Measurements from ENCODE around the gene FGF23.
A peak's percentile ranks its signal among the peaks of the same experiment; 100 is the strongest.
"Not testable (repeated sequence)": the region's sequence is repeated elsewhere in the genome, so short reads cannot be mapped to it uniquely, and the experiment has no call there.

Gene FGF23

GRCh38 chr12:4379405-4379804 is at the start of gene FGF23:
Gene FGF23, minus strand, starts transcription at chr12:4379712. Its CDS starts 130 bp downstream, at chr12:4379582.
- DNase-seq = no peak

- DNase-seq = no peak
Measured at GRCh38 chr12:4424422-4424821, 44.9 kb upstream of the FGF23 start.

- no peak for DNase-seq
Measured at GRCh38 chr12:4423528-4424195, 44.1 kb upstream of the FGF23 start.

- DNase-seq = no peak
Measured at GRCh38 chr12:4422985-4423384, 43.5 kb upstream of the FGF23 start.

- DNase-seq = no peak
Measured at GRCh38 chr12:4421590-4422031, 42.1 kb upstream of the FGF23 start.

GRCh38 chr12:4420138-4420670 is 40.7 kb upstream of the FGF23 start:
- DNase-seq = no peak

- no peak for DNase-seq
Measured at GRCh38 chr12:4418913-4419312, 39.4 kb upstream of the FGF23 start.

GRCh38 chr12:4417936-4418335 is 38.4 kb upstream of the FGF23 start:
- DNase-seq = no peak

GRCh38 chr12:4417455-4417854 is 37.9 kb upstream of the FGF23 start:
- DNase-seq = no peak

GRCh38 chr12:4416276-4416675 is 36.8 kb upstream of the FGF23 start:
- DNase-seq = no peak

GRCh38 chr12:4412465-4412864 is 33.0 kb upstream of the FGF23 start:
- DNase-seq = no peak

- no peak for DNase-seq
Measured at GRCh38 chr12:4412056-4412455, 32.5 kb upstream of the FGF23 start.

GRCh38 chr12:4407136-4407535 is 27.6 kb upstream of the FGF23 start:
- no peak for DNase-seq

GRCh38 chr12:4404877-4405637 is 25.5 kb upstream of the FGF23 start:
- not testable (repeated sequence) for DNase-seq

- DNase-seq = no peak
Measured at GRCh38 chr12:4402996-4403395, 23.5 kb upstream of the FGF23 start.

GRCh38 chr12:4401117-4401516 is 21.6 kb upstream of the FGF23 start:
- DNase-seq = no peak

- DNase-seq = no peak
Measured at GRCh38 chr12:4395818-4396217, 16.3 kb upstream of the FGF23 start.

GRCh38 chr12:4393211-4393610 is 13.7 kb upstream of the FGF23 start:
- DNase-seq = no peak

GRCh38 chr12:4392223-4392742 is 12.8 kb upstream of the FGF23 start:
- peak; percentile 30 for DNase-seq

GRCh38 chr12:4388662-4389061 is 9.2 kb upstream of the FGF23 start:
- no peak for DNase-seq

GRCh38 chr12:4388032-4388431 is 8.5 kb upstream of the FGF23 start:
- no peak for DNase-seq

GRCh38 chr12:4387607-4388006 is 8.1 kb upstream of the FGF23 start:
- DNase-seq = no peak

GRCh38 chr12:4386801-4387200 is 7.3 kb upstream of the FGF23 start:
- DNase-seq = no peak

- no peak for DNase-seq
Measured at GRCh38 chr12:4383304-4383865, 3.9 kb upstream of the FGF23 start.

Measured in NK-92 treated with Interleukin-12 subunit alpha and Interleukin-12 subunit beta, amount 100 ng/mL, for 24 hours (cell line).